ENCODE results near the gene CAMTA1. TPM values are rescaled to one million over a fixed set of nuclear protein-coding genes. Genes with fewer than 3 reads are reported as not detected.
A peak's percentile ranks its signal among the peaks of the same experiment; 100 is the strongest.
"Not testable (repeated sequence)": the region's sequence is repeated elsewhere in the genome, so short reads cannot be mapped to it uniquely, and the experiment has no call there.

CAMTA1 gene
- total RNA-seq, 1 donor from 2014 or later, result 115 TPM

DNA sequence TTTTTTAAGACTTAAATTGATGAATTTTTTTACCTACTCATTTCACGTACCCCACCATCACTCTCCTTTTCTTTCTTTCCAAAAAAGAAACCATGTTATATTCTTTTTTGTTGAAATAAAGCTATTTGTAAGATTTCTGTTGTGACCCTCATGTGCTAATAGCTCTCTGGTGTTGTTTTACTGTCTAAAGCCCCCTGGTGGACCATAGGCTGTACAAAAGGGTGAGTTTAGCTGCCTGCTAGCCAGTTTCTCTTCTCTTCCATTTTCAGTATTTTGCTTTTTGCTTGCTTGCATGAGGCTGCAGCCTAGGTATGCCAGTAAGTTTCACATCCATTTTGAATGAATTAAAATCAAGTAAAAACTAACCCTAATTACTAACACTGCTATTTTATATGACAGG, 970.2 kb downstream of the CAMTA1 start:
- no peak for DNase-seq

DNA sequence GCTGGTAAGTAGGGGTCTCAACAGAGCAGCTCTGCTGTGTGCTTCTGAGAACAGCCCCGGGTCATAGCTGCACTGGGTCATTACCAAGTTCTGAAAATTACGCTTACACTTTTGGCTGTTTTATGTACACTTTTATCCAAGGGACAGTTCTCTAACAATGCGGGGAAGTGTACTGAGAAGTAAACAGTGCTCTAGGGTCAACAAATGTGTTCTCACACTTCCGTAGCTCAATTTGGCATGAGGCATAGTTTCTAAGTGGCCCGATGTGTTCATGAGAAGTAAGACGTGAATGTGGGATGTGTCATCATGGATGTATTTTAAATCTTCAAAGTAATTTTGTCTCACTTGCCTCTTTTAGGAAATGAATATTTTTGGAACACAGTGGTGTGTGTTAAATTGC, 975.0 kb downstream of the CAMTA1 start:
- DNase-seq, result no peak

DNA sequence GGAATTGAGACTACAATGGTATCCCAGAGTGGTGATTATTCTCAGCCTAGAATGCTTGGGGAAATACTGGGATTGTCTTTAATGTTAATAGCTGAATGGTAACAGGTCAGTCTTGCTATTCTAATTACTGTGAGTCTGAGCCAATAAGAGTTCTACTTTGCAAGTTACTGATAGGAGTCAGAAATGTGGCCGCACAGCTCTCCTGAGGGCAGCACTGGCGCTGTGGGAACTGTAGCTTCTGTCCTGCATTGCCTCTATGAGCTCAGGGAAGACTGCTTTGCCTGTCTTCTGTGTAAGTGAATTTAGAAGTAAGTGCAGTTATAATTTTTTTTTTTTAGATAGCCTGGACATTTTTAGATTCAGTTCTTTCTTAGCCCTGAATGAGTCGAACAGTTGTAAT, 975.8 kb downstream of the CAMTA1 start:
- DNase-seq, result no peak

DNA sequence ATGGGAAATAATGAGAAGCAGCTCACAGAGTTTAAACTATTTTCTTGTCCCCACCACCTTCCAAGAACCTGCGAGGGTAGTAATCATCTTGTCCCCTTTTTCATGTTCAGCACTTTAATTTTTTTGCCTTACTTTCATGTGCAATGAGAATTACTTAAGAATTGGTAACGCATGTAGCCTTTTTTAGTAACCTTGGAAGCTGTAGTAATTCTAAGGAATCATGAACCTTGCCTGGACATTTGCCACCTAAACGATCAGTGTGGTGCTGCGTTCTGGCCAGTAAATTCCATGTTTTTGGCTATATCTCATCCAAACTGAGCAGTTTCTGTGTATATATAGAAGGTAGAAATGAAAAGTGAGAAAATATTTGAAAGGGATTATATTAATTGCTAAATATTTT, 981.9 kb downstream of the CAMTA1 start:
- DNase-seq, result no peak

DNA sequence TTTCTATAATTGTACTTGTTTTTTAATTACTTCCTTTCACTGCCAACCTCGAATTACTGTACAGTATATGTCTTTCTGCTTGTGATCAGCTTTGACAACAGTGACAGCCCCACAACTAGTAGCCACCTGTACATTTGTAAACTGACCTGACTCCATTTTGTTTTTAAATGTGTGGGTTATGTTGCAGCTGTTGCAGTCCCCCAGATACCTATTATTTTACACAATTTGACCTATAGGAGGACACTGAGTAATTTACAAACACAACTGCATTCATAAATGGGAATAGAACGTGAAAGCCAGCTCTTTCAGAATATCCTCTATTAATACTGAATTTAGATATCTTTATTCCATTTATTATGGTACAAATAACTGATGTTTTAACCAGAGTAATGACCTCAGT, 983.3 kb downstream of the CAMTA1 start:
- no peak for DNase-seq

DNA sequence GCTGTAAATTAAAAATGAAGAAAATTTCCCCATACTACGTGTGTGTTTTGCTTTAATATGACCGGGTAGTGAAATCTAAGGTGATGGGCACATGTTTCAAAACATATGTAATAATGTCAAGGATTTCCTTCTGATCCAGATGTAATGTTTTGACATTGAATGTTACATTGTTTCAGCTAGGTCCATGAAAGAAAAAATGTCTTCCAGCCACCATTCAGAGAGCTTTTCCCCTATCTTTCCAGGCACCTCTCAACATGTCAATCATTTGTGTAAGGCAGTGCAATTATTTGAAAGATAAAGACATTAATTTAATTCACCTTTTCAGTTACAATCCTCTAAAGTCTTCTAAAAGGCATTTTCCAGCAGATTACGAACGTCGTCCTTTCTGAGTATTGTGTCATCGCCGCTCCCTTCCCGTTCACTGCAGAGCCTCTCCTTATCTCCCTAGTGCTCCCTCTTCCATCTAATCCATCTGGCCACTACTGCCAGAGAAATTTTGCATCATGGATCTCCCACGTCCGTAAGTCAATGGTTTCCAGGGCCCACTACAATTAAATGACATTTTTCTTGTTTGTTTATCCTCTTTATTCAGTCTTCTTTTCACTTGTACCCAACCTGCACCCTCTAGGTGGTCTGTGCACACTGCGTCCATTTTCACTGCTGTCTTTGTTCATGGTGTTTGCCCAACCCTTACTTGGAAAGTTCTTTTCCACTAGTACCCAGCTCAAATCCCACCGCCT, 984.6 kb downstream of the CAMTA1 start:
- DNase-seq, result no peak

DNA sequence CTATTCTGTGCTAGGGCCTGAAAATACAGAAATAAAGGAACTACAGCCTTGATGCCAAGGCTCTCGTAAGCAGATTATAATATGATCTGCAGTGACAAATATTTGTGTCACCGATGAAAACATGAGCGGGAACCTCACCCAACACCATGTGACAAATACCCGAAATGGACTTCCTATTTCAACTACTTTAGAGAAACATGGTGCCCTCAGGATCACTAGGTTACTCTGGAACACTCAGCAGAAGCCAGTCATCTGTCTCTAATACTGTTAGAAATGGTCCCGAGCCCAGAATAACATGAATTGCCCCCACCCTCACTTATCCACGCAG, 985.4 kb downstream of the CAMTA1 start:
- no peak for DNase-seq

DNA sequence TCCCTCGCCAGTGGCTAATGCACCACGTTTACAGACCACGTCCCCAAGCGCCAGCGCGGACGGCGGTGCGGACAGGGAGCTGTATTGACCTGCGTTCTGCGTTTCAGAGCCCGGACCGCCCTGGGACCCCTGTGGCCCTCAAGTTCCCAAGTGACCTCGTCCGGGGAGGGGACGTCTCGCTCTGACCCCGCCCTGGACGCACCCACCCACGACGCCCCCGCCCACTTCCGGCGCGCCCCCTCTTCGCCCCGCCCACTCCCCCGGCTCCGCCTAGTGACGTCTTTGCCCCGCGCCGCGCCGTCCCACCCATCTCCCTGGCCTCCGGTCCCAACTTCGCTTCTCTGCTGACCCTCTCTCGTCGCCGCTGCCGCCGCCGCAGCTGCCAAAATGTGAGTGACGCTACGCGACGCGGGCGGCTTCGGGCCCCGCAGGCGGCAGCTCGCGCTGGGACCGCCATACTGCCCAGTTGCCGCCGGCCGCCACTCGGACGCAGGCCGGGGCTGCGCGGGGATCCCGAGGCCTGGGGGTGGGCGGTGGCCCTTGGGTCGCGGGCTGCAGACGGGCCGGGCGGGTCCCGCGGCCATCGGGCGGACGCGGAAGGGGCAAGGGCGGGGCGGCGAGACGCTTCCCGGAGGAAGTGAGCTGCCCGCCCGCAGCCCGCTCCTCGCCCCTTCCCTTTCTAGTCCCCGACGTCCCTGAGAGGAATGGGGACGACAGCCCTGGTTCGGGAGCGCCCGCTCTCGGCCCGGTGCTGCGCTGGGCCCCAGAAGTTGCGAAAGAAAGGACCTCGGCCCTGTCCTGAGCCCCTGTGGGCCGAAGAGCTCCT, 986.0 kb downstream of the CAMTA1 start, which contains the start of gene VAMP3:
TSS of gene VAMP3 (plus strand) at position 300 of the 826 bp plus-strand sequence. CDS start at position 388, 88 bp downstream.
- peak; percentile 87 for DNase-seq

DNA sequence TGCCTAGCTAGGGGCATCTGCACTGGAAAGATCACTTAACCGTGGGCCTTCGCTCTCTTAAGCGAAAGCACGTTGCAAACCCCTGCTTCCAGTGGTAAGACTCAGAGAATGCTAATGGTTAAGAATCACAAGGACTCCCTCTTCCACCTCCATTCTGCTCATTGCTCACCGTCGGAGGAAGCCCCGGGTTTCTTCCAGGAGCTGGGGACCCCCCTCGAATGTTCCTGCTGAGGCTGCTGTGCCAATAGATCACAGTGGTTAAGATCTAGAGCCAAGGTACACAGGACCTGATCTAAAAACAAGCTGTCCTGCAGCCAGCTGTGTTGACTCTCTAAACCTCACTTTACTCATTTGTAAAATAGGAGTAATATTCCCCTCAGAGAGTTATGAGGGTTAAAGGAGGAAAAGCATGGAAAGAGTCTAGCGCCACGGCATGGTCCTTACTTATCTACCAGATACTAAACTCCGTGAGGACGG, 986.6 kb downstream of the CAMTA1 start:
- no peak for DNase-seq

DNA sequence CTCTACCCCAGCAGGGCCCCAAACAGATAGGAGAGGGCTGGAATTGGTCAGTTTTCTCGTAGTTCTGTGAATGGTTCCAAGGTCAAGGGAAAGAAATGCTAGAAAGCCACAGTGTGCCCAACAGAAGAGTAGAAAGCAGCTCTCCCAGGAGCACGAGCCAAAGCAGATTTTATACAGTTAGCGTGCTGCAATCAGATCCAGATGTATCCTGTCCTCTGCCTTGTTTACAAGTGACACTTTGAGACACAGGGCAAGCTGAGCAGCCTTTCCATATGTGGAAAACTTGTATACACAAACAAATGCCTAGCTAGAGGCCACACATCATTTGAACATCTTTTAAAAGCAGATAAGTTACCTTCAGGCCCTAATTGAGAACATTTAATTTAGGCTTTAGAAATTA, 992.3 kb downstream of the CAMTA1 start:
- DNase-seq, result no peak

DNA sequence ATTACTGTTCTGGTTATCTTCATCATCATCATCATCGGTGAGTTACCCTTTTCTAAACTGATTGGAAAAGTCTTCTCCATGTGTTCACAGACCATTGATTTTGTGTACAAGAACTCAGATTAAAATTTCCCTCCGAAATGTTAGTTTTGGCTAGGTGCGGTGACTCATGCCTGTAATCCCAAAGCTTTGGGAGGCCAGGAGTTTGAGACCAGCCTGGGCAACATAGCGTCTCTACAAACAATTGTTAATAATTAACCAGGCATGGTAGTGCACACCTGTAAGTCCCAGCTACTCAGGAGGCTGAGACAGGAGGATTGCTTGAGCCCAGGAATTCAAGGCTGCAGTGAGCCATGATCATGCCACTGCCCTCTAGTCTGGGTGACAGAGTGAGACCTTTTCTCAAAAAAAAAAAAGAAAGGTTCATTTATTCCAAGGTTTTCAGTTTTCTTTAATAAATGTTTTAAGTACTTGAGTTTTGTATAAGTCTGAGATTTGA, 992.9 kb downstream of the CAMTA1 start:
- no peak for DNase-seq

DNA sequence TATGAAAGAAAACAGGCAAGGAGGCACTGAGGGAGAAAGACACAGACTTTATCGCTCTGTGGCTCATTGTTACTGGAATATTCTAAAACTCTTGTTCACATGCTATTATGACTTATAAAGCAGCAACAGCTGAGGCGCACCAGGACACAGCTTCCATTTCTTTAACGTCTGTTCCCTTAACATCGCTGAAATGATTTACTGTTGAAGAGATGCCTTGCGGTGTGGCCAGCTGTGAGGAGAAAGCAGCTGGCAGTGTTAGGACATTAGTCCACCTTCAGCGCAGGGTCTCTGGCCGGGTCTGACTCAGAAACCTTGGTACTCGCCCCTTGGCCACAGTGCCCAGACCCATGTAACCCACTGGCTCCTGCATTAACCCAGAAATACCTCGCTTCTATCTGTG, 995.7 kb downstream of the CAMTA1 start:
- no peak for DNase-seq

DNA sequence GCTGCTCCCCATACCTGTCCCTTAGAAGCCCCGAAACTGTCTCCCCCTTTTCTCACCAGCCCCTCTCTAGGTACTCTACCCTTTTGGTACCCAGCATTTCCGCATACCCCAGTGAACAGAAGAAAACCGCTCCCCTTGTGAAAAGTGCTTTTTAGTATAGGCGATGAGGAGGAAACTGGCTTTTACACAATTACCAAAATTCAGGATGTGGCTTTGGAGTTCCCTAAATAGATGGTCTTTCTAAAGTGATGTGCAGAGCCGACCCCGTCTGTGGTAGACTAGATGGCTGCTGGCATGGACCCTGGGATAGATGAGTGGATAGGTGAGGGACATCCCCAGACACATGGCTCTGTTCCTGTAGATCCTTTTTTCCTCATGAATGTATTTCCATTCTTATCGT, 996.2 kb downstream of the CAMTA1 start:
- DNase-seq, result no peak

DNA sequence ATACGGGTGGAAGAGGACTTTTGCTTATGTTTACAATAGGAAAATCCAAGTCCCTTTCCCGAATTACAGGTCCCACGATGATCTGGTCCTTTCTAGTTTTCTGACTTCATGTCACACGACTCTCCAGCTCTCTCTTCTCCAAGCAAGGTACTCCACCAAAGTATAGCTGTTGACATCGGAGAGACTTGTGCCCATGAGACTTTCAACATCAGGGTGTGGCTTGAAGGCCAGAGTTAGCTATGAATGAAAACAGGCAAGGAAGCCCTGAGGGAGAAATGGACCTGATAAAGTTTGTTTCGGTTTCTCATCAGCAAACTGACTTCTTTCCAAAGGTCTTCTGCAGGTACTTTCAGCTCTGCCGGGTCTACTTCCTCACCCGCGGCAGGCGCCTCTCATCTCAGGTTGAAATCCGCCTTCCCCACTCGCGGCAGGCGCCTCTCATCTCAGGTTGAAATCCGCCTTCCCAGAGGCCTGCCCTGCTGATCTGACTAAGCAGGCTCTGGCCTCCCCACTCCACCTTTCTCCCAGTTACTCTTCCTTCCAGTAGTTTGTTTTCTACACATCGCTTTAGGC, 996.8 kb downstream of the CAMTA1 start:
- DNase-seq, result no peak

DNA sequence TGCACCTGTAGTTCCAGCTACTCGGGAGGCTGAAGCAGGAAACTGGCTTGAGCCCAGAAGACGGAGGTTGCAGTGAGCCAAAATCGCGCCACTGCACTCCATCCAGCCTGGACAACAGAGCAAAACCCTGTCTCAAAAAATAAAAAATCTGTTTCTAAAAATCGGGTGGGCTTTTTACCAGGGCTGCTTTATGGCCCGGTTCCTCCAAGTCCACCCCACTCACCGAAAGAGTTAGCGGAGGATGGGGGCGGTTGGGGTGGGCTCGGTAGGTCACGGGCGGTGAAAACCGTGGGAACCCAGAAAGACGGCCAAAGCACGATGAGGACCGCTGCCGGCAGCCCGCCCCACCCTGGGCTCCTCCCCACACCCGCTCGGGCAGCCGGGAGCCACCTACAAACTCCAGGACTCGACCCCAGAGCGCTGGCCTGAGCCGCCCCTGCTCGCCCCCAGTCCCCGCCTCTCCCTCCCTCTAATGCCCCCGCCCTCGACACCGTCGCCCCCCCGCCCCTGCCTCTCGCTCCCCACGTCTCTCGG, 998.0 kb downstream of the CAMTA1 start:
- DNase-seq, result peak; percentile 73

DNA sequence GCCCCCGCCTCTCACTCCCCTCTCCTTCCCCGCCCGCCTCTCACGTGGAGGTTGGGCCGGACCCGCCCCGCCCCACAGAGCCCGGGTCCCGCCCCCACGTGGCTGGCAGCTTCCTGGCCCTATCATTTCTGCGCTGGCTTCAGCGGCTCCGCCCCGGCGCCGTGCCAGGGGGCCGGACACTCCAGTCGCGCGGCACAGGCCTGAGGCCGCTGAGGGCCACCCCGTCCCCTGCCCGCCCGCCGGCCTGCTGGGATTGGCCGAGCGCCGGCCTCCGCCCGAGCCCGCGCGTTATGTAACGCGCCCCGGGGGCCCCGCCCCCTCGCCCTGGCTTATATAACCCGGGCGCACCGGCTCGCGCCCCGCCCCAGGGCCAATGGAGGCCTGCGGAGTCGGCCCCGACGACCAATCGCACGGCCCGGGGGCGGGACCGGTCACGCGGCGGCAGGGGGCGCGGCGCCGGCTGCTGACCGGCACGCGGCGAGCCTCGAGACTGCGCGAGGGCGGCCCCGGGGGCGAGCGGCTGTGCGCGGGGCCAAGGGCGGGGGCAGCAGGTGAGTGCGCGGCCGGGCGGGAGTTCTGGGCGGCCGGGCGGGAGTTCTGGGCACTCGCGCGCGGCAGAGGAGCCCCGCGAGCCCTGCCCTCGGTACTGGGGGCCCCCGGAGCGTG, 998.7 kb downstream of the CAMTA1 start, which contains the start of gene PER3:
TSS of gene PER3 (plus strand) at position 466 of the 666 bp plus-strand sequence. CDS start 587 bp downstream, outside the sequence.
- DNase-seq, result peak; percentile 98

DNA sequence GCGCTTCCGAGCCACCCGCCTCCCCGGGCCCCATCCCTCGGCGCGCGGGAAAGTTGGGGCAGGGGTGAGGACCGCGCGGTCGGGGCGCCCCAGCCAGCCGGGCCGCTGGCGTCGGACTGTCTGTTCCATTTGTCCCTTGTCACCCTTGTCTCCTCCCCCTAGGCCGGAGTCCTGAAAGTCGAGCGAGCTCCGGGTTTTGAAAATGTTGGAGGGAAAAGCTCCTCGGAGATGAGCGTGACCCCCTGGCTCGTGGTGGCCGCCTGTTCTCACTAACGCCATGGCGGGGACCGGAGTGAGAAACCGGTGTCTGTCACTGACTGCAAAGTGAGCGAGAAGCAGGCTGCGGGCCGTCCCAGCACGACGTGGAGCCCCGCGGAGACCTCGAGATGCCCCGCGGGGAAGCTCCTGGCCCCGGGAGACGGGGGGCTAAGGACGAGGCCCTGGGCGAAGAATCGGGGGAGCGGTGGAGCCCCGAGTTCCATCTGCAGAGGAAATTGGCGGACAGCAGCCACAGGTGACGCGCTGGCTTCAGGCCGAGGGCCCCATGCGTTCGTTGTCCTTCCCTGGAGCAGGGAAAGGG, 999.3 kb downstream of the CAMTA1 start:
- no peak for DNase-seq

DNA sequence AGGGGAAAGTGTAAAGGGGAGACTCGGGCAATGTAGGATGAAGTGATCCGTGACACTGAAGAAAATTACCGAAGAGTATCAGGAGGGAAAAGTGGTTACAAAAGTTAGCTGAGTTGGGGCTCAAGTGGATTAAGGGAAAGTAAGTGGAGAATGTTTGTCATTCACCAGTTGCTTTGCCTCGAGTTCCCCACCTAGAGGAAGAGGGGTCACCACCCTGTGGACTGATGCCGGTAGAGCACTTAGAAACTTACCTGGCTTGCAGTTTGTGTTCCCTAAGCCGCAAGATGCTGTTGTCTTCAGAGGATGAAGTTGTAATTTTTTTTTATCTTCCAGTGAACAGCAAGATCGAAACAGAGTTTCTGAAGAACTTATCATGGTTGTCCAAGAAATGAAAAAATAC, 999.9 kb downstream of the CAMTA1 start:
- no peak for DNase-seq

DNA sequence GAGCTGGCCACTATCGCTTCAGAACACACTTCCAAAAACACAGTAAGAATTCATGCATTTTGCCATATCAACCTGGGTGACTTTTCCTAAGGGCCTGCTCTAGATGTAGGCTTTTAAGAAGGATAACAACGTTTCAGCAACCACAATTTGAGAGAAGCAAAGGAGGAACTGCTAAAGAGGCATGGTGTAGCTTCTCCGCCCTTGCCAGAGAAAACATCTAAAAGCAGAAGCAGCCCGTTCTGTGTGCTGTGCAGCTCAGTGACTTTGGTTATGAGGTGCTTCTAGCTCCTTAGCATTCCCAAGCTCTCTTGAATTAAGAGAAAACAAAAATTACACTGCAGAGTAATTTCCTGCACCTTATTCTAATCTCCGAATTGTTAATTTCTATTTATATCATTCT, 1001.5 kb downstream of the CAMTA1 start:
- no peak for DNase-seq

DNA sequence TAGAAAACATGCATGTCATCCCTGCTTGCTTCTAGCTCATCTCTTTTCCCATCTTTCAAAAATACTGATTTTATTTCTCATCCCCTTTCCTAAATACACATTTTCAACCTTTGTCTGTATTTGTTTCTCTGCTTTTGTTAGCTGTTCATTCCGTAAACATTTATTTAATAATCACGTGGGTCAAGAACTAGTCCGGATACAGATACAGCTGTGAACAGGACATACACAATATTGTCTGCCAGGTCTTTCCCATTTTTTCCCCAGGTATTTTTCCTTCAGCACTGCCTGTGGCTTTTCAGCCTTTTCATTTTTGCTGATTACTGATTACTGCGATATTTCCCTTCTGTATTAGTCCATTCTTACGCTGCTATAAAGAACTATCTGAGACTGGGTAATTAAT, 1004.6 kb downstream of the CAMTA1 start:
- no peak for DNase-seq

DNA sequence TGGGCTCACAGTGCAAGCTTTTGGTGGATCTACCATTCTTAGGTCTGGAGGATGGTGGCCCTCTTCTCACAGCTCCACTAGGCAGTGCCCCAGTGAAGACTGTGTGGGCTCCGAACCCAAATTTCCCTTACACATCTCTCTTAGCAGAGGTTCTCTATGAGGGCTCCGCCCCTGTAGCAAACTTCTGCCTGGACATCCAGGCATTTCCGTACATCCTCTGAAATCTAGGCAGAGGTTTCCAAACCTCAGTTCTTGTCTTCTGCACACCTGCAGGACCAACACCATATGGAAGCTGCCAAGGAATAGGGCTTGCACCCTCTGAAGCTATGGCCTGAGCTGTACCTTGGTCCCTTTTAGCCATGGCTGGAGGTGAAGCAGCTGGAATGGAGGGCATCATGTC, 1005.8 kb downstream of the CAMTA1 start:
- not testable (repeated sequence) for DNase-seq

DNA sequence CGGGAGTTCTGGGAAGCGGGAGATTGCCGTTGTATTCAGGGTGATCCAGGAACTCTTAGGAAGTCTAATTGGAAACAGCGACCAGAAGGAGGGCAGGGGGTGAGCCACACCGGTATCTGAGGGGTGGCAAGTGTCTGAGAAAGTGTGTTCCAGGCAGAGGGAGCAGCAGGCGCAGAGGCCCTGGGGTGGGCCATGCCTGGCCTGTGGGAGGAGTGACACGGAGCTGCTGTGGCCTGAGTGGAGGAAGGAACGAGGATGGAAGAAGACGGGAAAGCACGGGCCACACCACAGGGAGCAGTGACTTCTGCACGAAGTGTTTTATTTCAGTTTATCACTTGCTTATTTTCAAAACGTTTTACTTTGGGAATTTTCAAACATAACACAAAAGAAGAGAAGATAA, 1010.2 kb downstream of the CAMTA1 start:
- no peak for DNase-seq

Data from occipital lobe (tissue), 2 donors.